ENCODE results near the gene NCBP2L. TPM values are rescaled to one million over a fixed set of nuclear protein-coding genes. Genes with fewer than 3 reads are reported as not detected.

NCBP2L gene
- total RNA-seq, 1 donor from 2014 or later = not detected

DNA sequence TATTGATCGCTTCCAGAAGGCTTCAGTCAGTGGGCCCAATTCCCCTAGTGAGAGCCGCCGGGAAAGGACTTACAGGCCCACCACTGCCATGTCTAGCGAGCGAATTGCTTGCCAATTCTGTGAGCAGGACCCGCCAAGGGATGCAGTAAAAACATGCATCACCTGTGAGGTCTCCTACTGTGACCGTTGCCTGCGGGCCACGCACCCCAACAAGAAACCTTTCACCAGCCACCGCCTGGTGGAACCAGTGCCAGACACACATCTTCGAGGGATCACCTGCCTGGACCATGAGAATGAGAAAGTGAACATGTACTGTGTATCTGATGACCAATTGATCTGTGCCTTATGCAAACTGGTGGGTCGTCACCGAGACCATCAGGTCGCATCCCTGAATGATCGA, 63.4 kb downstream of the NCBP2L start:
- Mint-ChIP-seq H3K27ac (no peak overlapping the region), H3K4me3 (no peak overlapping the region), H3K4me1 (ENCODE audit: unreplicated experiment) (no peaks in the 10 kb centered on the region), H3K27me3 (no peaks in the 10 kb centered on the region), H3K36me3 (peaks cover 7% of the 10 kb centered on the region), H3K9me3 (no peaks in the 10 kb centered on the region)
- TF ChIP-seq, protein P1, sequence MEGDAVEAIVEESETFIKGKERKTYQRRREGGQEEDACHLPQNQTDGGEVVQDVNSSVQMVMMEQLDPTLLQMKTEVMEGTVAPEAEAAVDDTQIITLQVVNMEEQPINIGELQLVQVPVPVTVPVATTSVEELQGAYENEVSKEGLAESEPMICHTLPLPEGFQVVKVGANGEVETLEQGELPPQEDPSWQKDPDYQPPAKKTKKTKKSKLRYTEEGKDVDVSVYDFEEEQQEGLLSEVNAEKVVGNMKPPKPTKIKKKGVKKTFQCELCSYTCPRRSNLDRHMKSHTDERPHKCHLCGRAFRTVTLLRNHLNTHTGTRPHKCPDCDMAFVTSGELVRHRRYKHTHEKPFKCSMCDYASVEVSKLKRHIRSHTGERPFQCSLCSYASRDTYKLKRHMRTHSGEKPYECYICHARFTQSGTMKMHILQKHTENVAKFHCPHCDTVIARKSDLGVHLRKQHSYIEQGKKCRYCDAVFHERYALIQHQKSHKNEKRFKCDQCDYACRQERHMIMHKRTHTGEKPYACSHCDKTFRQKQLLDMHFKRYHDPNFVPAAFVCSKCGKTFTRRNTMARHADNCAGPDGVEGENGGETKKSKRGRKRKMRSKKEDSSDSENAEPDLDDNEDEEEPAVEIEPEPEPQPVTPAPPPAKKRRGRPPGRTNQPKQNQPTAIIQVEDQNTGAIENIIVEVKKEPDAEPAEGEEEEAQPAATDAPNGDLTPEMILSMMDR (conservative IDR thresholded peaks at IDR 0.05) = no peak
- DNase-seq (ENCODE audit: extremely low spot score, unreplicated experiment) = no peak

- no peak for DNase-seq (ENCODE audit: extremely low spot score, unreplicated experiment)
- TF ChIP-seq, protein P1 (conservative IDR thresholded peaks at IDR 0.05) = no peak
- no peaks in the 10 kb centered on the region for H3K27me3 Mint-ChIP-seq
- H3K4me1 Mint-ChIP-seq (ENCODE audit: unreplicated experiment) = no peaks in the 10 kb centered on the region
- peaks cover 7% of the 10 kb centered on the region for H3K36me3 Mint-ChIP-seq
- no peak overlapping the region for H3K4me3 Mint-ChIP-seq
- H3K27ac Mint-ChIP-seq = no peak overlapping the region
- no peaks in the 10 kb centered on the region for H3K9me3 Mint-ChIP-seq
These were observed 65.3 kb downstream of the NCBP2L start for GRCh38 chrX:107842715-107843400.

Other genes with a start within 250 kb of the NCBP2L start
- 22.6 and 45.1 TPM in 2 replicates for gene PRPS1, start 149.2 kb upstream of the NCBP2L start, total RNA-seq (ENCODE audit: low replicate concordance)
- gene TSC22D3, start 1.9 kb upstream of the NCBP2L start, total RNA-seq (ENCODE audit: low replicate concordance) = 21.0 and 34.2 TPM in 2 replicates
- 7.2 and 18.6 TPM in 2 replicates for gene MID2, start 48.1 kb downstream of the NCBP2L start, total RNA-seq (ENCODE audit: low replicate concordance)
- gene TEX13B, start 204.6 kb downstream of the NCBP2L start, total RNA-seq (ENCODE audit: low replicate concordance) = not detected in 2 replicates